HEK293T (cell line): ENCODE measurements around the gene ANKEF1.

Experiments
- ARNT ChIP-seq: fragments of 450-650 bp; IDR thresholded peaks from 2 replicates; pipeline ENCODE4 v1.6.1; 2017; ENCODE audit warnings: mild to moderate bottlenecking
- CTBP1 ChIP-seq: fragments of 450-650 bp; IDR thresholded peaks from 2 replicates; pipeline ENCODE4 v1.6.1; 2016; ENCODE audit warnings: borderline replicate concordance
- FOXA1 ChIP-seq: fragments of 450-650 bp; IDR thresholded peaks from 2 replicates; pipeline ENCODE4 v1.6.1; 2016; ENCODE audit warnings: mild to moderate bottlenecking

DNA sequence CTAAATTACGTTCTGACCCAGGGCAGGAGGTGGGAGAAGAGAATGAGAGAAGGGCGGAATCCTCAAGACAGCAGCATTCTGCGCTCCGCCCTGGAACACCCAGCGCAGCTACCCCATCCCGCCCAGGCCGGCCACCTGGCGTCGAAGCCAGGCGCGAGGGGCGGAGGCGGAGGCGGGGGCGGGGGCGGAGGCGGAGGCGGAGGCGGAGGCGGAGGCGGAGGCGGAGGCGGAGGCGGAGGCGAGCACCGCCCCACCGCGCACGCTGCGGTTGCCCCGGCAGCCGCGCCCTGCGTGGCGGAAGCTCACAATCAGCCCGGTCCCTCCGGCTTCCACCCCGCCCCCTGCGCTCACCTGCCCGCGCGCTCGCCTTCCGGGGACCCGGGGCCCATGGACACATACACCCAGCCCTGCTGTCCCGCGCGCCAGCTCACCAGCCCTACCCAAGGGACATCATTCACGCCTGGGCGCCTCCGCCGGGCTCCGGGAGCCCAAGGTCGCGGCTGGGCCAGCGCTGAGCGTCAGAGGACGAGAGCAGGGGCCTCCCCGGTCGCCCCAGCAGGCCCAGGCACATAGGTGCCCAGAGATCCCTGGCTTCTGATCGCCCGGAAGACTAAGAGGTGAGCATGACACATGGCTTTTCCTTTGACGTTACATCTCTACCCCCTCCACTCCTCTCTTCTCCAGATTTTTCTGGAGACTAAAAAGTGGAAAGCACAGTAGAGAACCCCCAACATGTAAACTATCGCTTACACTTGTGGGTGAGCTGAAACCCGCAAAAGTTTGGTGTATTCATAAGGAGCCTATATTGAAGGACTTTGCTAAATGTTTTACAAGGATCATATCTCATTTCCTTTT lies at the start of gene ANKEF1:
- TF ChIP-seq FOXA1 (no peak), CTBP1 (no peak), ARNT (no peak)
